Astrocyte (in vitro differentiated cells and primary cell): ENCODE data around the gene DNMT1.

Experiments used
- CTCF ChIP-seq: IDR thresholded peaks from 2 replicates; pipeline ENCODE4 v1.5.1; 2011; ENCODE audit warnings: low read depth, mild to moderate bottlenecking, inconsistent platforms, low read length, moderate library complexity; ENCODE audit not compliant: insufficient read depth
- EZH2 ChIP-seq: IDR thresholded peaks from 2 replicates; pipeline ENCODE4 v1.6.1; 2012; ENCODE audit warnings: mild to moderate bottlenecking, low read length, inconsistent platforms; ENCODE audit not compliant: insufficient read depth

DNA sequence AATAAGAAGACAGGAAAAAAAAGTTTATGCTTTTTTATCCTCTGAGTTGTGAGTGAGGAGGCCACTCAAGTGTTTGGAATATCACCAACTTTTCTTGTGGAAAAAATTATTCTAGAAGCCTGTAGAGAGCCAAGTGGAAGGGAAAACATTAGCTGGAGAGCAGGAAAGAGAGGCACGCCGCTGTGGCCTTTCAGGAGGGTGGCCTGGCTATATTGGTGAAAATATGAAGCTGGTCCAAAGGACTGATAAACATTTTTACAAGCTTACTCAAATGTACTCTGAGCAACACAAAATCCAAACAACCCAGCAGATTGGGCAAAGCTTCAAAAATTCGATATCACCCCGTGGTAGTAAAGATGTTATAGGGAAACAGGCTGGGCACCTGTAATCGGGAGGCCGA, 72.7 kb downstream of the DNMT1 start:
- no peak for TF ChIP-seq EZH2
- no peak for TF ChIP-seq CTCF
